A549 (cell line): ENCODE results near the gene FBXO41. TPM values are rescaled to one million over a fixed set of nuclear protein-coding genes. Genes with fewer than 3 reads are reported as not detected.

Source experiments
- ATAC-seq, 2 experiments: fragments of 200-7000 bp in 1 of 2; fragments of >200 bp in 1 of 2; cut with Nextera tagmentation in 1 of 2; cut with Tn5 transposase in 1 of 2; 3 replicates each; pipeline versions ENCODE4 v1.8.0 to v1.9.1; 2018 to 2020; ENCODE audit warnings: mild to moderate bottlenecking in 1 of 2, moderate library complexity in 1 of 2
- CTCF ChIA-PET: fragments of 300-600 bp; sonication (Branson Sonifier 250); formaldehyde crosslinking; extraction: SDS; loops from one replicate; lab custom pipeline; 2021; ENCODE audit warnings: antibody characterized with exemption, inconsistent platforms; lab: Yijun Ruan, JAX
- POLR2A ChIA-PET: fragments of 350-600 bp; formaldehyde crosslinking; extraction: SDS; loops from one replicate; lab custom pipeline; 2021; ENCODE audit warnings: antibody characterized with exemption, inconsistent platforms; lab: Yijun Ruan, JAX
- DNase-seq, 2 experiments: peaks; one replicate each; pipeline versions ENCODE4 v3.0.0 to v3.0.0-alpha.2; 2011 to 2016; ENCODE audit warnings: low read depth in 1 of 2, low spot score in 1 of 2
- FAIRE-seq: peaks from 2 replicates; lab custom pipeline; 2011; peaks lifted over from hg19 to GRCh38; lab: Jason Lieb, UNC
- H3K27ac ChIP-seq, 2 experiments: fragments of >200 bp; sonication (Bioruptor Twin); formaldehyde crosslinking; 3 replicates each; pipeline ENCODE4 v1.5.1; 2016 to 2017
- H3K4me1 ChIP-seq: fragments of >200 bp; sonication (Bioruptor Twin); formaldehyde crosslinking; 3 replicates; pipeline ENCODE4 v1.6.1; 2016
- H3K4me2 ChIP-seq: fragments of >200 bp; sonication (Bioruptor Twin); formaldehyde crosslinking; 3 replicates; pipeline ENCODE4 v1.6.1; 2016
- H3K4me3 ChIP-seq: fragments of >200 bp; sonication (Bioruptor Twin); formaldehyde crosslinking; 3 replicates; pipeline ENCODE4 v1.5.1; 2016
- H3K9me3 ChIP-seq: fragments of >200 bp; sonication (Bioruptor Twin); formaldehyde crosslinking; 3 replicates; pipeline ENCODE4 v1.6.1; 2016
- BHLHE40 ChIP-seq: IDR thresholded peaks from 2 replicates; pipeline ENCODE4 v1.6.1; 2012; ENCODE audit warnings: low read depth, low read length, inconsistent platforms
- EHMT2 ChIP-seq: fragments of 200-600 bp; sonication (generic); IDR thresholded peaks from 2 replicates; pipeline ENCODE4 v1.6.1; 2016; ENCODE audit warnings: antibody characterized with exemption, low read depth, mild to moderate bottlenecking, moderate library complexity
- FOSB ChIP-seq: fragments of 250-450 bp; sonication (Bioruptor Pico); IDR thresholded peaks from 2 replicates; pipeline ENCODE4 v1.5.0; 2020; ENCODE audit warnings: mild to moderate bottlenecking, moderate library complexity
- FOSL2 ChIP-seq, 2 experiments: fragments of 450-650 bp in 1 of 2; fragments of >200 bp in 1 of 2; sonication (Bioruptor Twin) in 1 of 2; formaldehyde crosslinking; IDR thresholded peaks; 2 replicates each; pipeline versions ENCODE4 v1.5.0 to v1.6.1; 2016 to 2020; ENCODE audit warnings: mild to moderate bottlenecking in 1 of 2, moderate library complexity in 1 of 2
- HEYL ChIP-seq: fragments of 250-450 bp; sonication (Bioruptor Pico); IDR thresholded peaks from 2 replicates; pipeline ENCODE4 v1.8.0; 2021; ENCODE audit warnings: mild to moderate bottlenecking, moderate library complexity
- HOXA7 ChIP-seq: fragments of 250-450 bp; sonication (Bioruptor Pico); IDR thresholded peaks from 2 replicates; pipeline ENCODE4 v1.5.0; 2020; ENCODE audit warnings: mild to moderate bottlenecking, moderate library complexity
- MYC ChIP-seq: IDR thresholded peaks from 2 replicates; pipeline ENCODE4 v1.6.1; 2012; ENCODE audit warnings: mild to moderate bottlenecking, inconsistent platforms, low read length, improper control_type of control experiment, borderline replicate concordance
- NR3C1 ChIP-seq: fragments of >200 bp; sonication (Bioruptor Twin); formaldehyde crosslinking; IDR thresholded peaks from 3 replicates; pipeline ENCODE4 v1.6.1; 2017
- PHF8 ChIP-seq: fragments of 200-600 bp; sonication (generic); IDR thresholded peaks from 2 replicates; pipeline ENCODE4 v1.6.1; 2016; ENCODE audit warnings: low read depth, mild to moderate bottlenecking, antibody characterized with exemption, moderate library complexity, borderline replicate concordance
- RAD21 ChIP-seq, 2 experiments: fragments of >200 bp in 1 of 2; sonication (Bioruptor Twin) in 1 of 2; formaldehyde crosslinking in 1 of 2; IDR thresholded peaks in 1 of 2; conservative IDR thresholded peaks in 1 of 2; 2 replicates in 1 of 2; 3 replicates in 1 of 2; pipeline ENCODE4 v1.6.1; 2012 to 2018; ENCODE audit warnings: inconsistent platforms in 1 of 2
- RCOR1 ChIP-seq: fragments of 150-350 bp; IDR thresholded peaks from 2 replicates; pipeline ENCODE4 v1.6.1; 2014; ENCODE audit warnings: antibody characterized with exemption, low read length, low read depth
- SMC3 ChIP-seq: fragments of >200 bp; sonication (Bioruptor Twin); formaldehyde crosslinking; IDR thresholded peaks from 3 replicates; pipeline ENCODE4 v1.6.1; 2018; ENCODE audit warnings: inconsistent platforms
- TP53 ChIP-seq: fragments of 250-450 bp; sonication (Bioruptor Pico); IDR thresholded peaks from 2 replicates; pipeline ENCODE4 v1.5.0; 2021; ENCODE audit warnings: mild to moderate bottlenecking, moderate library complexity
- ZFP36 ChIP-seq: fragments of 450-650 bp; IDR thresholded peaks from 2 replicates; pipeline ENCODE4 v1.6.1; 2014; ENCODE audit warnings: borderline replicate concordance; ENCODE audit not compliant: partially characterized antibody
- ZSCAN20 ChIP-seq: fragments of 250-450 bp; sonication (Bioruptor Pico); IDR thresholded peaks from 2 replicates; pipeline ENCODE4 v1.8.0; 2022; ENCODE audit warnings: mild to moderate bottlenecking, moderate library complexity
- WGBS: methylation state at CpG from one replicate; pipeline ENCODE4 v1.1.6; 2017; ENCODE audit errors: missing lambda C conversion rate; 5-methylcytosine and 5-hydroxymethylcytosine counted together
- polyA plus RNA-seq, 4 experiments: library from polyadenylated mRNA; depleted of rRNA in 3 of 4; stranded (reverse); fragments of >200 nt; fragmentation: RNase III in 1 of 4; extraction: RNeasy Plus Mini Kit Qiagen cat#74134 plus additional on column Dnase treatment in 1 of 4; gene quantifications; 2 replicates in 3 of 4; 3 replicates in 1 of 4; pipeline ENCODE4 v1.2.3, GENCODE V29; 2011 to 2017
- TF ChIP-seq, protein P1 (sequence below): fragments of >200 bp; sonication (Bioruptor Twin); formaldehyde crosslinking; IDR thresholded peaks from 3 replicates; pipeline ENCODE4 v1.5.1; 2016
- TF ChIP-seq, protein P2 (sequence below): fragments of >200 bp; sonication (Bioruptor Twin); formaldehyde crosslinking; IDR thresholded peaks from 2 replicates; pipeline ENCODE4 v1.6.1; 2016
- TF ChIP-seq, protein P3 (sequence below): fragments of >200 bp; sonication (Bioruptor Twin); formaldehyde crosslinking; IDR thresholded peaks from 3 replicates; pipeline ENCODE4 v1.6.1; 2016
- TF ChIP-seq, protein P4 (sequence below): IDR thresholded peaks from 2 replicates; pipeline ENCODE4 v1.6.1; 2012

The FBXO41 gene
- polyA plus RNA-seq, 2 of the 4 experiments (the other 2 are of a cell fraction): 3.2 to 6.4 TPM

DNA sequence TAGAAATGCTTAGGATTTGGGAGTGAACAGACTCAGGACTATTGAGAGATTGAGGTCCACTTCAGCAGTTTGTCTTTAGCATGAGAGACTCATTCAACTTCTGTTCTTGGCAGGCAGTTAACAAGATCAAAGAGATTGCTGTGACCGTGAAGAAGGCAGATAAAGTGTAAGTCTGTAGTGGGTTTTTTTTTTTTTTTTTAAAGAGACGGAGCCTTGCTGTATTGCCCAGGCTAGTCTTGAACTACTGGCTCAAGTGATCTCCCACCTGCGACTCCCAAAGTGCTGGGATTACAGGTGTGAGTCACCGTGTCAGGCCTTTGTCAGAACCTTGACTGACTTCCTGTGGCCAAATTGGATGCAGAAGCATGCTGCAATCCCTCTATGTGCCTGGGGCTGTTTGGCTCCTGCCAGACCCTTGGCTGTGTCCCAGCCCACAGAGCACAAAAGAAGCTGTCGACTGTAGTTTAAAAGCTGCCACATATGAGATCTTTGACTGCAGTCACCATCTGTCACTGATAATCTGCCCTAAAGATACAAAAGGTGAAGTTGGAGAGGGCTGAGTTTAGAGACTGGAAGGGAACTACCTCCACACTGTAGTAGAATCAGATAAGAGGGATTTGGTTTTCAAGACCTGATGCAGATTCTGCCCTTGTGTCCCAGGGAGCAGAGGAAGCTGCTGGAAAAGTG, 40.3 kb downstream of the FBXO41 start:
- WGBS: 59% methylated on average over 5 of the region's 5 CpGs
- DNase-seq (no peak), ATAC-seq (no peak), FAIRE-seq (no peak)
- ChIA-PET POLR2A (interaction anchor here (1.5 to 2.3 kb wide), 3 partner anchors 10 to 13 kb away, joined by 5 to 10 read pairs (median 6); partner anchors contain the start of genes CCT7 and PRADC1), CTCF (interaction anchor here (0.9 to 3.2 kb wide), 7 partner anchors 9 to 46 kb away, joined by 3 to 15 read pairs (median 6); partner anchors contain the start of genes CCT7 and PRADC1)
- Histone ChIP-seq H3K4me3 (no peak overlapping the region), H3K4me2 (no peak overlapping the region), H3K4me1 (peaks cover 2% of the 10 kb centered on the region; the same call in 1 of the 3 replicates), H3K27ac (no peak overlapping the region), H3K9me3 (no peaks in the 10 kb centered on the region)
- TF ChIP-seq RCOR1 (no peak), HEYL (no peak), ZFP36 (no peak), FOSB (no peak), SMC3 (no peak), NR3C1 (no peak), FOSL2 (IDR thresholded peaks at IDR 0.05) (no peak), FOSL2 (CRISPR knock-in tag; IDR thresholded peaks at IDR 0.05) (no peak), MYC (no peak), PHF8 (no peak), EHMT2 (no peak), RAD21 (conservative IDR thresholded peaks at IDR 0.05 in 1 of 2, IDR thresholded peaks at IDR 0.05 in 1 of 2) (no peak)
- TF ChIP-seq, protein P1, sequence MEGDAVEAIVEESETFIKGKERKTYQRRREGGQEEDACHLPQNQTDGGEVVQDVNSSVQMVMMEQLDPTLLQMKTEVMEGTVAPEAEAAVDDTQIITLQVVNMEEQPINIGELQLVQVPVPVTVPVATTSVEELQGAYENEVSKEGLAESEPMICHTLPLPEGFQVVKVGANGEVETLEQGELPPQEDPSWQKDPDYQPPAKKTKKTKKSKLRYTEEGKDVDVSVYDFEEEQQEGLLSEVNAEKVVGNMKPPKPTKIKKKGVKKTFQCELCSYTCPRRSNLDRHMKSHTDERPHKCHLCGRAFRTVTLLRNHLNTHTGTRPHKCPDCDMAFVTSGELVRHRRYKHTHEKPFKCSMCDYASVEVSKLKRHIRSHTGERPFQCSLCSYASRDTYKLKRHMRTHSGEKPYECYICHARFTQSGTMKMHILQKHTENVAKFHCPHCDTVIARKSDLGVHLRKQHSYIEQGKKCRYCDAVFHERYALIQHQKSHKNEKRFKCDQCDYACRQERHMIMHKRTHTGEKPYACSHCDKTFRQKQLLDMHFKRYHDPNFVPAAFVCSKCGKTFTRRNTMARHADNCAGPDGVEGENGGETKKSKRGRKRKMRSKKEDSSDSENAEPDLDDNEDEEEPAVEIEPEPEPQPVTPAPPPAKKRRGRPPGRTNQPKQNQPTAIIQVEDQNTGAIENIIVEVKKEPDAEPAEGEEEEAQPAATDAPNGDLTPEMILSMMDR: no peak
- TF ChIP-seq, protein P2, sequence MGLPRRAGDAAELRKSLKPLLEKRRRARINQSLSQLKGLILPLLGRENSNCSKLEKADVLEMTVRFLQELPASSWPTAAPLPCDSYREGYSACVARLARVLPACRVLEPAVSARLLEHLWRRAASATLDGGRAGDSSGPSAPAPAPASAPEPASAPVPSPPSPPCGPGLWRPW: no peak
- TF ChIP-seq, protein P3, sequence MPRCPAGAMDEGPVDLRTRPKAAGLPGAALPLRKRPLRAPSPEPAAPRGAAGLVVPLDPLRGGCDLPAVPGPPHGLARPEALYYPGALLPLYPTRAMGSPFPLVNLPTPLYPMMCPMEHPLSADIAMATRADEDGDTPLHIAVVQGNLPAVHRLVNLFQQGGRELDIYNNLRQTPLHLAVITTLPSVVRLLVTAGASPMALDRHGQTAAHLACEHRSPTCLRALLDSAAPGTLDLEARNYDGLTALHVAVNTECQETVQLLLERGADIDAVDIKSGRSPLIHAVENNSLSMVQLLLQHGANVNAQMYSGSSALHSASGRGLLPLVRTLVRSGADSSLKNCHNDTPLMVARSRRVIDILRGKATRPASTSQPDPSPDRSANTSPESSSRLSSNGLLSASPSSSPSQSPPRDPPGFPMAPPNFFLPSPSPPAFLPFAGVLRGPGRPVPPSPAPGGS: no peak

DNA sequence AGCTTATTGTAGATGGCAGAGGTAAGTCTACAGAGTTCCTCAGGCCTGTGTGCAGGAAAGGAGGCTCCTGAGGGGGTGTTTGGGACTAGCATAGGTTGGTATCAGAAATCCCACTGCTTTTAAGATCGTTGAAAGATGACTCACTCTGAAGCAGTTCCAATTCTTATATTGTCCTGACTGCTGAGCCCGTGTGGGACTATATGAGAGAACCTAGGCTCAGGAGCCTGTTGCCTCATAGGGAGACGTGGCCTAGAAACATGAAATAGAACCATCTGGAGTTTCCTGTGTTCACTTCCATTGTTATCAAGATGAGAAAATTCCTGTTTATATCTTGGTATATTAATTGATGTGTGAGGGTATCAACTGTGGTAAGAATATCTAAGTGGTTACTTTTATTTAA, 44.5 kb downstream of the FBXO41 start:
- H3K4me2 ChIP-seq: no peak overlapping the region

More for the DNA sequence above, 44.5 kb downstream of the FBXO41 start:
- Histone ChIP-seq H3K4me3 (no peak overlapping the region), H3K9me3 (no peaks in the 10 kb centered on the region), H3K4me1 (peaks cover 24% of the 10 kb centered on the region), H3K27ac (no peak overlapping the region)
- no peak for ATAC-seq
- 58% methylated on average over 3 of the region's 3 CpGs for WGBS
- TF ChIP-seq ZSCAN20 (CRISPR knock-in tag): no peak
- TF ChIP-seq RAD21 (conservative IDR thresholded peaks at IDR 0.05 in 1 of 2, IDR thresholded peaks at IDR 0.05 in 1 of 2): no peak
- TF ChIP-seq, protein P1: no peak
- no peak for TF ChIP-seq TP53
- TF ChIP-seq, protein P4, sequence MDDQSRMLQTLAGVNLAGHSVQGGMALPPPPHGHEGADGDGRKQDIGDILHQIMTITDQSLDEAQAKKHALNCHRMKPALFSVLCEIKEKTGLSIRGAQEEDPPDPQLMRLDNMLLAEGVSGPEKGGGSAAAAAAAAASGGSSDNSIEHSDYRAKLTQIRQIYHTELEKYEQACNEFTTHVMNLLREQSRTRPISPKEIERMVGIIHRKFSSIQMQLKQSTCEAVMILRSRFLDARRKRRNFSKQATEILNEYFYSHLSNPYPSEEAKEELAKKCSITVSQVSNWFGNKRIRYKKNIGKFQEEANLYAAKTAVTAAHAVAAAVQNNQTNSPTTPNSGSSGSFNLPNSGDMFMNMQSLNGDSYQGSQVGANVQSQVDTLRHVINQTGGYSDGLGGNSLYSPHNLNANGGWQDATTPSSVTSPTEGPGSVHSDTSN: no peak
- no peak for TF ChIP-seq MYC
- no peak for TF ChIP-seq BHLHE40
- no peak for TF ChIP-seq NR3C1
- no peak for TF ChIP-seq HOXA7
- ChIA-PET POLR2A (no interaction called here), CTCF (interaction anchor here (0.9 to 8.4 kb wide), 2 partner anchors 17 to 51 kb away, joined by 3 to 33 read pairs; no protein-coding TSS in a partner anchor)
- no peak for DNase-seq
- no peak for FAIRE-seq
